Skin of body (tissue), 2 donors: ENCODE results near the gene VPS37B. TPM values are rescaled to one million over a fixed set of nuclear protein-coding genes. Genes with fewer than 3 reads are reported as not detected.
"Not testable (repeated sequence)": the region's sequence is repeated elsewhere in the genome, so short reads cannot be mapped to it uniquely, and the experiment has no call there.

Experiments used
- DNase-seq: peaks from one replicate; lab custom pipeline; 2025; lab: John Stamatoyannopoulos, UW
- total RNA-seq: library from RNA; depleted of rRNA; stranded (reverse); fragments of >200 nt; gene quantifications from one replicate; pipeline ENCODE4 v1.2.3, GENCODE V29; 2014

The VPS37B gene
- total RNA-seq, 1 donor from 2014 or later: 22.7 TPM

- DNase-seq: no peak
Measured at GRCh38 chr12:122908915-122909314, 13.0 kb upstream of the VPS37B start.

GRCh38 chr12:122905258-122905657, 9.3 kb upstream of the VPS37B start:
- DNase-seq: not testable (repeated sequence)

GRCh38 chr12:122903693-122904034, 7.7 kb upstream of the VPS37B start:
- no peak for DNase-seq

- no peak for DNase-seq
Measured at GRCh38 chr12:122902854-122903692, 7.1 kb upstream of the VPS37B start.

GRCh38 chr12:122899887-122900286, 4.0 kb upstream of the VPS37B start:
- no peak for DNase-seq

- no peak for DNase-seq
Measured at GRCh38 chr12:122896662-122897061, 738 bp upstream of the VPS37B start.

- no peak for DNase-seq
Measured at GRCh38 chr12:122895320-122895703, 612 bp downstream of the VPS37B start.

- DNase-seq: no peak
Measured at GRCh38 chr12:122894193-122895121, 1.5 kb downstream of the VPS37B start.

- DNase-seq: no peak
Measured at GRCh38 chr12:122893208-122894153, 2.4 kb downstream of the VPS37B start.

GRCh38 chr12:122892724-122893123, 3.2 kb downstream of the VPS37B start:
- not testable (repeated sequence) for DNase-seq

- DNase-seq: peak; percentile 70
Measured at GRCh38 chr12:122891661-122892525, 4.0 kb downstream of the VPS37B start.

- no peak for DNase-seq
Measured at GRCh38 chr12:122889761-122890520, 6.0 kb downstream of the VPS37B start.

GRCh38 chr12:122888232-122888752, 7.6 kb downstream of the VPS37B start:
- peak; percentile 84 for DNase-seq

- DNase-seq: no peak
Measured at GRCh38 chr12:122887819-122888212, 8.1 kb downstream of the VPS37B start.

- DNase-seq: no peak
Measured at GRCh38 chr12:122886851-122887818, 8.8 kb downstream of the VPS37B start.

- DNase-seq: no peak
Measured at GRCh38 chr12:122886161-122886560, 9.8 kb downstream of the VPS37B start.

GRCh38 chr12:122884860-122885259, 11.1 kb downstream of the VPS37B start:
- DNase-seq: no peak
